Right lobe of liver (tissue), 4 donors: Measurements from ENCODE around the gene LGALS7B.
"Not testable (repeated sequence)": the region's sequence is repeated elsewhere in the genome, so short reads cannot be mapped to it uniquely, and the experiment has no call there.

Source experiments
- POLR2A ChIP-seq: fragments of 450-650 bp; IDR thresholded peaks from one replicate; pipeline ENCODE4 v1.6.1; 2017; ENCODE audit warnings: antibody characterized with exemption, mild to moderate bottlenecking
- TF ChIP-seq, protein P1 (sequence below), 4 donors: fragments of 200-600 bp in 3 of 4; fragments of 450-650 bp in 1 of 4; IDR thresholded peaks; one replicate each; pipeline versions ENCODE4 v1.5.1 to v1.8.0; 2016 to 2022; ENCODE audit warnings: antibody characterized with exemption in 4 of 4, mild to moderate bottlenecking in 2 of 4
- donor health status: DM: no; HTN: no; CAD: no.
- donor health status: DM: no; HTN: no; CAD: no.
- donor health status: DM: no; HTN: yes; CAD: no.

DNA sequence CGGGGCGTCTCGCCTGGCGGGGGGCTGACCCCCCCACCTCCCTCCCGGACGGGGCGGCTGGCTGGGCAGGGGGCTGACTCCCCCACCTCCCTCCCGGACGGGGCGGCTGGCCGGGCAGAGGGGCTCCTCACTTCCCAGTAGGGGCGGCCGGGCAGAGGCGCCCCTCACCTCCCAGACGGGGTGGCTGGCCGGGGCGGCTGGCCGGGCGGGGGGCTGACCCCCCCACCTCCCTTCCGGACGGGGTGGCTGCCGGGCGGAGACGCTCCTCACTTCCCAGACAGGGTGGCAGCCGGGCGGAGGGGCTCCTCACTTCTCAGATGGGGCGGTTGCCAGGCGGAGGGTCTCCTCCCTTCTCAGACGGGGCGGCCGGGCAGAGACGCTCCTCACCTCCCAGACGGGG, 8.8 kb downstream of the LGALS7B start:
- TF ChIP-seq, protein P1, sequence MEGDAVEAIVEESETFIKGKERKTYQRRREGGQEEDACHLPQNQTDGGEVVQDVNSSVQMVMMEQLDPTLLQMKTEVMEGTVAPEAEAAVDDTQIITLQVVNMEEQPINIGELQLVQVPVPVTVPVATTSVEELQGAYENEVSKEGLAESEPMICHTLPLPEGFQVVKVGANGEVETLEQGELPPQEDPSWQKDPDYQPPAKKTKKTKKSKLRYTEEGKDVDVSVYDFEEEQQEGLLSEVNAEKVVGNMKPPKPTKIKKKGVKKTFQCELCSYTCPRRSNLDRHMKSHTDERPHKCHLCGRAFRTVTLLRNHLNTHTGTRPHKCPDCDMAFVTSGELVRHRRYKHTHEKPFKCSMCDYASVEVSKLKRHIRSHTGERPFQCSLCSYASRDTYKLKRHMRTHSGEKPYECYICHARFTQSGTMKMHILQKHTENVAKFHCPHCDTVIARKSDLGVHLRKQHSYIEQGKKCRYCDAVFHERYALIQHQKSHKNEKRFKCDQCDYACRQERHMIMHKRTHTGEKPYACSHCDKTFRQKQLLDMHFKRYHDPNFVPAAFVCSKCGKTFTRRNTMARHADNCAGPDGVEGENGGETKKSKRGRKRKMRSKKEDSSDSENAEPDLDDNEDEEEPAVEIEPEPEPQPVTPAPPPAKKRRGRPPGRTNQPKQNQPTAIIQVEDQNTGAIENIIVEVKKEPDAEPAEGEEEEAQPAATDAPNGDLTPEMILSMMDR (IDR thresholded peaks at IDR 0.05), result not testable (repeated sequence)
- TF ChIP-seq POLR2A, result not testable (repeated sequence)
